HCT116 (cell line): ENCODE results near the gene LMX1A. TPM values are rescaled to one million over a fixed set of nuclear protein-coding genes. Genes with fewer than 3 reads are reported as not detected.

Source experiments
- ATAC-seq: fragments of 200-7000 bp; cut with Tn5 transposase; 2 replicates; pipeline ENCODE4 v1.9.1; 2020; ENCODE audit warnings: mild to moderate bottlenecking, moderate library complexity
- BruUV-seq: library from RNA; stranded (reverse); fragments of 400-500 nt; replicated peaks from 2 replicates; lab custom pipeline; 2021; lab: Mats Ljungman, UMichigan
- CTCF ChIA-PET: fragments of 300-600 bp; sonication (Branson Sonifier 250); formaldehyde crosslinking; loops from one replicate; lab custom pipeline; 2021; ENCODE audit warnings: antibody characterized with exemption; lab: Charles Lee
- POLR2A ChIA-PET: fragments of 300-600, 350-600 bp; sonication (Branson Sonifier 250); formaldehyde crosslinking; loops from one replicate; lab custom pipeline; 2021; ENCODE audit warnings: antibody characterized with exemption; lab: Charles Lee
- RAD21 ChIA-PET, 2 experiments: fragments of 300-600 bp; sonication (Branson Sonifier 250); formaldehyde crosslinking; loops; one replicate each; lab custom pipeline; 2023; ENCODE audit warnings: low total read pairs in 2 of 2; ENCODE audit not compliant: uncharacterized antibody in 2 of 2, unreplicated experiment in 2 of 2, low non-redundant PET in 1 of 2; lab: Charles Lee
- DNase-seq: peaks from one replicate; pipeline ENCODE4 v3.0.0-alpha.2; 2010; ENCODE audit warnings: low read depth, low spot score
- H2AFZ ChIP-seq: fragments of 200-600 bp; shearing (Covaris generic), sonication (generic); 2 replicates; pipeline ENCODE4 v1.6.1; 2017; ENCODE audit warnings: low read depth, mixed run types, mixed read lengths, antibody characterized with exemption, low read length; ENCODE audit not compliant: poor library complexity, severe bottlenecking
- H3K27ac ChIP-seq: 2 replicates; pipeline ENCODE4 v1.5.1; 2012; ENCODE audit warnings: low read depth, low read length
- H3K27me3 ChIP-seq: fragments of 200-600 bp; sonication (generic); 2 replicates; pipeline ENCODE4 v1.6.1; 2016; ENCODE audit warnings: mixed run types, low read length, mixed read lengths; ENCODE audit not compliant: insufficient read depth
- H3K36me3 ChIP-seq, 2 experiments: fragments of 200-500 bp in 1 of 2; fragments of 200-600 bp in 1 of 2; sonication (Bioruptor generic) in 1 of 2; sonication (generic) in 1 of 2; 2 replicates each; pipeline versions ENCODE4 v1.5.1 to v1.6.1; 2014 to 2016; ENCODE audit warnings: low read length in 2 of 2, inconsistent platforms in 1 of 2, mixed read lengths in 1 of 2, mixed run types in 1 of 2; ENCODE audit not compliant: insufficient read depth in 2 of 2, control insufficient read depth in 1 of 2
- H3K4me1 ChIP-seq, 2 experiments: fragments of 200-600 bp in 1 of 2; sonication (generic) in 1 of 2; 2 replicates each; pipeline versions ENCODE4 v1.5.1 to v1.6.1; 2012 to 2017; ENCODE audit warnings: low read length in 2 of 2, inconsistent platforms in 1 of 2, mild to moderate bottlenecking in 1 of 2, mixed read lengths in 1 of 2, mixed run types in 1 of 2, moderate library complexity in 1 of 2; ENCODE audit not compliant: insufficient read depth in 2 of 2, control insufficient read depth in 1 of 2
- H3K4me2 ChIP-seq: fragments of 200-600 bp; sonication (generic); 2 replicates; pipeline ENCODE4 v1.6.1; 2017; ENCODE audit warnings: mixed run types, low read length, mixed read lengths
- H3K4me3 ChIP-seq, 2 experiments: fragments of 200-600 bp in 1 of 2; sonication (generic) in 1 of 2; replicated peaks in 1 of 2; 2 replicates each; pipeline ENCODE4 v1.5.1; 2011 to 2016; ENCODE audit warnings: low read length in 2 of 2, control low read depth in 1 of 2, low read depth in 1 of 2, mild to moderate bottlenecking in 1 of 2, mixed read lengths in 1 of 2, mixed run types in 1 of 2
- H3K79me2 ChIP-seq: fragments of 200-600 bp; sonication (generic); 2 replicates; pipeline ENCODE4 v1.6.1; 2017; ENCODE audit warnings: mild to moderate bottlenecking, mixed run types, low read length, moderate library complexity, mixed read lengths; ENCODE audit not compliant: insufficient read depth
- H3K9ac ChIP-seq: fragments of 200-600 bp; sonication (generic); 2 replicates; pipeline ENCODE4 v1.6.1; 2016; ENCODE audit warnings: low read length, mixed read lengths
- H3K9me2 ChIP-seq: fragments of 200-600 bp; sonication (generic), shearing (Covaris generic); 2 replicates; pipeline ENCODE4 v1.6.1; 2017; ENCODE audit warnings: mixed run types, mild to moderate bottlenecking, moderate library complexity; ENCODE audit not compliant: insufficient read depth
- H3K9me3 ChIP-seq, 2 experiments: fragments of 200-500 bp in 1 of 2; fragments of 200-600 bp in 1 of 2; sonication (Bioruptor generic) in 1 of 2; sonication (generic) in 1 of 2; 2 replicates each; pipeline ENCODE4 v1.6.1; 2014 to 2017; ENCODE audit warnings: low read length in 2 of 2, mixed read lengths in 2 of 2, inconsistent platforms in 1 of 2, low read depth in 1 of 2, mild to moderate bottlenecking in 1 of 2, mixed run types in 1 of 2, moderate library complexity in 1 of 2; ENCODE audit not compliant: control insufficient read depth in 1 of 2, insufficient read depth in 1 of 2
- H4K20me1 ChIP-seq: fragments of 200-600 bp; sonication (generic), shearing (Covaris generic); 2 replicates; pipeline ENCODE4 v1.6.1; 2017; ENCODE audit warnings: mixed run types, mild to moderate bottlenecking, moderate library complexity; ENCODE audit not compliant: insufficient read depth
- CBX3 ChIP-seq: IDR thresholded peaks from 2 replicates; pipeline ENCODE4 v1.6.1; 2012; ENCODE audit warnings: low read depth
- CEBPB ChIP-seq: IDR thresholded peaks from 2 replicates; pipeline ENCODE4 v1.6.1; 2012; ENCODE audit warnings: low read depth
- CTCF ChIP-seq, 3 experiments: fragments of 200-600 bp in 1 of 3; sonication (generic) in 1 of 3; IDR thresholded peaks in 2 of 3; conservative IDR thresholded peaks in 1 of 3; 2 replicates each; pipeline ENCODE4 v1.5.1; 2012 to 2017; ENCODE audit warnings: low read depth in 2 of 3, low read length in 2 of 3, antibody characterized with exemption in 1 of 3, borderline replicate concordance in 1 of 3, control low read depth in 1 of 3, mild to moderate bottlenecking in 1 of 3, mixed read lengths in 1 of 3, mixed run types in 1 of 3, moderate library complexity in 1 of 3; ENCODE audit not compliant: insufficient read depth in 1 of 3
- ELF1 ChIP-seq: IDR thresholded peaks from 2 replicates; pipeline ENCODE4 v1.6.1; 2012; ENCODE audit warnings: low read depth, borderline replicate concordance
- EZH2phosphoT487 ChIP-seq: fragments of 200-600 bp; IDR thresholded peaks from 2 replicates; pipeline ENCODE4 v1.6.1; 2018; ENCODE audit warnings: antibody characterized with exemption, borderline replicate concordance
- FOSL1 ChIP-seq: IDR thresholded peaks from 2 replicates; pipeline ENCODE4 v1.6.1; 2012; ENCODE audit warnings: low read depth
- JUND ChIP-seq: IDR thresholded peaks from 2 replicates; pipeline ENCODE4 v1.6.1; 2012
- MAX ChIP-seq: IDR thresholded peaks from 2 replicates; pipeline ENCODE4 v1.6.1; 2012
- POLR2A ChIP-seq: IDR thresholded peaks from 2 replicates; pipeline ENCODE4 v1.7.0; 2011; ENCODE audit warnings: borderline replicate concordance; ENCODE audit not compliant: insufficient read depth, insufficient read length; ENCODE audit errors: extremely low read depth
- POLR2AphosphoS5 ChIP-seq: IDR thresholded peaks from 2 replicates; pipeline ENCODE4 v1.6.1; 2011; ENCODE audit warnings: mild to moderate bottlenecking, low read depth, low read length, moderate library complexity
- RAD21 ChIP-seq: IDR thresholded peaks from 2 replicates; pipeline ENCODE4 v1.6.1; 2012; ENCODE audit warnings: low read depth, mild to moderate bottlenecking
- REST ChIP-seq: IDR thresholded peaks from 2 replicates; pipeline ENCODE4 v1.6.1; 2012; ENCODE audit warnings: low read depth
- TCF7L2 ChIP-seq: IDR thresholded peaks from 2 replicates; pipeline ENCODE4 v1.7.0; 2011; ENCODE audit warnings: borderline replicate concordance, inconsistent platforms; ENCODE audit not compliant: insufficient read depth, insufficient read length; ENCODE audit errors: extremely low read depth
- ZBTB33 ChIP-seq: IDR thresholded peaks from 2 replicates; pipeline ENCODE4 v1.6.1; 2011; ENCODE audit warnings: mild to moderate bottlenecking, low read length, moderate library complexity; ENCODE audit not compliant: insufficient replicate concordance; ENCODE audit errors: extremely low read depth
- ZFX ChIP-seq: fragments of 450-650 bp; IDR thresholded peaks from 2 replicates; pipeline ENCODE4 v1.6.1; 2017
- ZNF274 ChIP-seq: fragments of 200-500 bp; sonication (Bioruptor generic); IDR thresholded peaks from 2 replicates; pipeline ENCODE4 v1.6.1; 2014; ENCODE audit warnings: mild to moderate bottlenecking, low read depth, low read length, inconsistent platforms
- intact Hi-C: fragments of 100-400 bp; cut with micrococcal nuclease; formaldehyde crosslinking; loops from 2 replicates; pipeline ENCODE4 v1.10.0; 2022
- total RNA-seq: library from RNA; stranded (reverse); gene quantifications from one replicate; pipeline ENCODE4 v1.2.1, GENCODE V29; 2021; ENCODE audit not compliant: unreplicated experiment

LMX1A gene
- total RNA-seq, 1 experiment from 2014 or later = not detected

- TF ChIP-seq JUND = no peak
- no peak for TF ChIP-seq EZH2phosphoT487
- TF ChIP-seq REST = no peak
- TF ChIP-seq ZBTB33 = no peak
- TF ChIP-seq MAX = no peak
- TF ChIP-seq ELF1 = no peak
- TF ChIP-seq CTCF (IDR thresholded peaks at IDR 0.05 in 2 of 3, conservative IDR thresholded peaks at IDR 0.05 in 1 of 3; ENCODE audit: borderline replicate concordance in 1 of 3, insufficient read depth in 1 of 3, low read depth in 2 of 3, low read length in 2 of 3) = no peak
- no peak for TF ChIP-seq RAD21
- TF ChIP-seq POLR2A = no peak
- TF ChIP-seq POLR2AphosphoS5 = no peak
- no peak for TF ChIP-seq ZFX
- TF ChIP-seq CBX3 = no peak
- no peak for TF ChIP-seq ZNF274
- no peak for TF ChIP-seq CEBPB
- no peak for TF ChIP-seq FOSL1
- TF ChIP-seq TCF7L2 = no peak
- Histone ChIP-seq H3K4me3 (no peak overlapping the region), H3K9me3 (no peaks in the 10 kb centered on the region), H3K4me2 (no peak overlapping the region), H2AFZ (no peak overlapping the region), H3K36me3 (no peaks in the 10 kb centered on the region), H3K27ac (no peak overlapping the region), H3K4me1 (no peaks in the 10 kb centered on the region), H3K9ac (no peak overlapping the region), H3K79me2 (no peaks in the 10 kb centered on the region), H3K9me2 (no peaks in the 10 kb centered on the region), H3K27me3 (peaks cover 50% of the 10 kb centered on the region), H4K20me1 (no peaks in the 10 kb centered on the region)
- ChIA-PET CTCF (no interaction called here), RAD21 (no interaction called here), POLR2A (no interaction called here)
- no peak for ATAC-seq
- DNase-seq = no peak
- intact Hi-C loops = no loop called here
- BruUV-seq = no TSS peak
These were observed 140.8 kb downstream of the LMX1A start for GRCh38 chr1:165215676-165216075.
